Limb (tissue), 2 donors: ENCODE data around the gene ACAD11.
A peak's percentile ranks its signal among the peaks of the same experiment; 100 is the strongest.
"Not testable (repeated sequence)": the region's sequence is repeated elsewhere in the genome, so short reads cannot be mapped to it uniquely, and the experiment has no call there.

Experiments used
- DNase-seq, 2 donors: peaks; one replicate each; pipeline ENCODE4 v3.0.0-alpha.2; 2016; ENCODE audit errors: extremely low spot score in 2 of 2

ACAD11 gene

DNA sequence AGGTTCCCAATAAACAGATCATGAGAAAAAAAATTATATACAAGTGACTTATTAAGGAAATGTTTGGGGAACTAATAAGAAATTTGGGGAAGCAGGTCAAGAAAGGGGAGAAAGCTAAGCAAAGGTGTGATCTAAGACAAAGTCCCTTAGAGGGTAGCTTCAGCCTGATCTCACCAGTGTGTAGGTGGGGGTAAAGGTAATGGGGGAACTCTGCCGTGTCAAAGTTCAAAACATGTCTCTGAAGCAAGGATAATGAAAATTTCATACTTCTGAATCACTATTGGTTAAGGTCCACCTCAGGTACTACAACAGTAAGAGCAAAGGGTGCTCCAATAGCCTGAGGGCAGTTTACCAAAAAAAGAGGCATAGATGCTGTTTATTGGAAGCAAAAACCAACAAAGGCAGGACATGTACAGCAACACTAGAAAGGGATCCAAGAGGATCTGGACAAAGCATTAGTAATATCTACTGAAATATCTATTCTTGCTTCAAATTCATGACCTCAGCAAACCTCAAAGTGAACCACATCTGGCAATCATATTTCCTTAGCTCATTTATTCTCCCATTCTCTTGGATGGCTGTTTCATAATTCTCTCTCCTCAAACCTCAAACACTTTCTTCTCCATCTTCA is 6.9 kb downstream of the ACAD11 start:
- no peak for DNase-seq

DNA sequence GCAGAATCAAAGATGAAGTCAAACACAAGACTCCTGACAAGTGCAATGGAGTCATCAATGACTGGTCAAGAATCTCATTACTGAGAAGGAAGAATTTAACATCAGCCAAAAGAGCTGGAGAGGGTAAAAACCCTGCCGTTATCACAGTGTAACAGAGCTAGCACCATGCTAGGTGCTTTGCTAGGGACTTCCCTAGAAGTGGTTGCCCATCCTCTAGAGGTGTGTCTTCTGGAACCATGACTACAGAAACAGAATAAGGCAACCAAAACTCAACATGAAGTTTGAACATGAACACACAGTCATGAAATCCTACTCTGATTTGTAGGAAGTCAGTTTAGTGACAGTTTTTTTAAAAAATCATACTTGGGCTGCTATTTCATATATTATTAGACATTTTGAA is 9.5 kb downstream of the ACAD11 start:
- no peak for DNase-seq

DNA sequence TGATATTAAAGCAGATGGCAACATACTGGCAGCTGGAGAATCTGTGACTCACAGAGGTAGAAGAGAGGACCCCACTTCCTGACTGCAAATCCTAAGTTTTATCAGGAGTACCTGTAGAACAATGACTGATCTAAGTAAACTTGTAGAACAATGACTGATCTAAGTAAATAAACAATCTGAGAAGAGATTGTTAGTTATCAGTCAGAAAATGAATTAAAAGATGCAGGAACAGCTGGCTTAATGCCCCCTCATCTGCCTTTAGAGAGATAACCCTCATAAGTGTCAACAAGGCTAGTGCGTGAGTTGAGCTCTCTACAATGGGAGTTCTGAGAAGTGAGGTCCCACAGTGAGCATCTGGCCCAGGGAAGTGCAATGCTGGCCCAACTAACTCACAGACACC is 14.6 kb downstream of the ACAD11 start:
- no peak for DNase-seq

DNA sequence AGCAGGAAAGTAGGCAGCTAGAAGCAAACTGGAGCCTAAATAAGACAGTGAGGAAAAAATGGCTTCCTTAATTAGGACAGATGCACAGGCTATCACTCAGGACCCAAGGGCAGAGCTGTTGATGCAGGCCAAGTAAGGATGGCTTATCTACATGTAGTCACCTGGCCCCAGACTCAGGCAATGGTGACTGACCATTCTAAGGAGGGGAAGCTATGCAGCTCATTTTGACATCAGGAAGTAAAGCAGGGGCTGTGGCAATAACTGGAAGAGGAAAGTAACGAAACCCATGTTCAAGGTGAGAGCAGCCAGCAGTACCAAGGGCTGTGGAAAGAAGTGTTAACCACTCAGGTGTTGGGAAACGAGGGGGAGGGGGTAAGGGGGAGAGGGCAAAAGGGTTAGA is 16.2 kb downstream of the ACAD11 start:
- DNase-seq = no peak

DNA sequence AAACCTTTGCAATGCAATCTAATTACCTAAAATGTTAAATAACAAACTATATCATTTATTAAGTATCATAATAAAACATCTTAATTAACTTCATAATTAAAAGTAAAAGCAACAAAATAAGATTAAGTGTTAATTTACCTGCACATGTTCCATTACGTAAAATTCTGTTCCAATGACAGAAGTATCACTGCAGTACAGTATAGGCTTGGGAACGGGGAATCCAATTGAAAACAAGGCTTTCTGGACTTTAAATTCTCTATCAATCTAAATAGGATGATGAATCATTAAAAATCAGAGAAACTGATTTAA is 17.1 kb downstream of the ACAD11 start:
- DNase-seq = no peak

DNA sequence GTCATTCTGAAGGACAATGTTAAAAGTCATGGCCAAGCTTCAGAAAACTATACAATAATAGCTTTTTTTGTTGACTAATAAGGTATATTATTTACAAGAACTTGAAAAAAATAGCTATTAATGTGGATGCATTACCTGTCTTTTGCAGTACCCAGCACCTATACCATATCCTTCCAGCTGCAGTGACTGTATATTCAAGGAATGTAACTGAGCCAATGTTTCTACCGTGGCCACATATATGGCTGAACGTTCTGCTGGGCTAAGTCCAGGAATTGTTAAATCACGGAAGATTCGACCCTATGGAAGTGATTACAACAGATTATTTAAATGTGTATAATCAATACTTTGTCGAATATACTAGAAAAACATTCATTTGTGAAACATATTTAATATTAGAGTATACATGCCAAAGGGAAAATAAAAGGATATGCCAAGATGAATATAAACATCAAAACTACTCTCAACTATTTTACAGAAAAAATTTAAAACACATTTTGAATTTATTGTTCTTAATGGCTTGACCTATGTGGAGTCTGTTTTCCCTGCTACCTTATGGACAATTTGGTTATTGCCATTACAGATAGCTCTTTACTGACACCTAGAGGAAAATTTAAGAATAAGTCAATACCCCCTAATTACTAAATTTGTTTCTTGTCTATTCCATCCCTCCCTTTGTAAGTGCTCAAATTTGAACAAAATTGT is 17.6 kb downstream of the ACAD11 start:
- peak in 1 of 2 donors; percentile 79 for DNase-seq

DNA sequence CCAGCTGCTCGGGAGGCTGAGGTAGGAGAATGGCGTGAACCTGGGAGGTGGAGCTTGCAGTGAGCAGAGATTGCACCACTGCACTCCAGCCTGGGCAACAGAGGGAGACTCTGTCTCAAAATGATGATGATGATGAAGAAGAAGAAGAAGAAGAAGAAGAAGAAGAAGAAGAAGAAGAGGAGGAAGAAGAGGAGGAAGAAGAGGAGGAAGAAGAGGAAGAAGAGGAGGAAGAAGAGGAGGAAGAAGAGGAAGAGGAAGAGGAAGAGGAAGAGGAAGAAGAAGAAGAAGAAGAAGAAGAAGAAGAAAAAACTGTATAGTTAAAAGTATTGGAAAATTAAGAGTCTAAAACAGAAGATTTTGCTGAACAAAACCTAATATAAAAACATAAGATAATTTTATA is 18.2 kb downstream of the ACAD11 start:
- DNase-seq = not testable (repeated sequence)

DNA sequence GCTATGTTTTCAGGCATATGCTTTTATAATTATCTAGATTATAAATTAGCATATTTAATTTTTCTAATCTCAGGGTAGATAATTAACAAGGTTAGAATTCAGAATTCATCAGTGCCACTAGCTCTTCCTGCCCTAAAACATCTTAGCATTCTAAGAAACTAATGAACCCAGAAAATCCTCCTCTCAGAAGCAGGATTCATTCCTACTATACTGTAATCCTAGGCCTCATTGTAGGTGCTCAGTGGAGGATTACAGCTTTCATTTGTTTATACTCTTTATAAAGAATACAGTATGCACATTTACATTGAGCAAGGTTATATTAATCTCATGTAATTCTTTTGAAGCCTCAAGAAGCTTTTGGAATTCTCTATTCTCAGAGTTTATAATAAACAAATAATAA is 20.9 kb downstream of the ACAD11 start:
- no peak for DNase-seq

DNA sequence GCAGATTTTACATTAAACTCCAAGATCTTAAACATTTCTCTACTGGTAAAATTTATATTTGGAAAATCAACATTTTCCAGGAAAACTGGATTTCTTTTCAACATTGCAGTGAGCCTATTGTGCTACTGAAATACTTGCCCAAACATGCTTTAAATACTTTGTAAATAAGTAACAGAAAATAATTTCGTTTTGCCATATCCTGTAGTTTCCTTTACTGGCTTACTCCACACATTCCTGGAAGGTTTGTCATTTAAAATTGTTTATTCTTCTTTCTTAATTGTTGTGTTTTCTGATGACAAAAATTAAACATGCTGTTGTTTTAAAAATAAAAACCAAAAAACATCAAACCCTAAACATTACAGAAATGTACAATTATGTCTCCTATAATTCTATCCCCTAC is 22.0 kb downstream of the ACAD11 start:
- DNase-seq = no peak

DNA sequence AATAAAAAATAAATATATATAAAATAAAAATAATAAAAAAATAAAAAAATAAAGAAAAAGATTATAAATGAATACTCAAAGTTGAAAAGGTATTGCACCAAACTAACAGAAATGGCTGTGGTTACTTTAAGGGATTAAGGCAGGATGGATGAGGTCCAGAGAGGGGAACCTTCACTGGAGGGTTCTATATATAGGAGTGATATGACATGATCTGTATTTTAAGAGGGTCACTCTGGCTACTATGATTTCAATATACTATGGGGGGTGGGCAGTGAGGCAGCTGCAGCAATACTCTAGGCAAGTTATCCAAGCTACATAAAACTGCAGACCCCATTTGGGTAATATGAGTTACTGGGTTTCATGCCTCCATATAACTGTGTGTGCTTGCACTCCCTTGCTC is 24.6 kb downstream of the ACAD11 start:
- DNase-seq = no peak

DNA sequence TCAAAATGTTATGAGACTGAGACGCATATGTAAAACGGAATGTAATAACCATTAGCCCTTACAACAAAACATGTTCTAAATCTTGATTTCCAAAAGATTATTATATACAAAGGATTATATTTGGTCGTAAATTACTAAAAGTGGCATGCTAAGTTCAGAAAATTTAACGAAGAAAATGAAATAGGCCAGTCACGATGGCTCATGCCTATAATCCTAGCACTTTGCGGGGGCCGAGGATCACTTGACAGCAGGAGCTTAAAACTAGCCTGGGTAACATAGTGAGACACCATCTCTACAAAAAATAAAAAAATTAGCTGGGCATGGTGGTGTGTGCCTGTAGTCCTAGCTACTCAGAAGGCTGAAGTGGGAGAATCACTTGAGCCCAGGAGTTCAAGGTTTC is 29.0 kb downstream of the ACAD11 start:
- DNase-seq = no peak

DNA sequence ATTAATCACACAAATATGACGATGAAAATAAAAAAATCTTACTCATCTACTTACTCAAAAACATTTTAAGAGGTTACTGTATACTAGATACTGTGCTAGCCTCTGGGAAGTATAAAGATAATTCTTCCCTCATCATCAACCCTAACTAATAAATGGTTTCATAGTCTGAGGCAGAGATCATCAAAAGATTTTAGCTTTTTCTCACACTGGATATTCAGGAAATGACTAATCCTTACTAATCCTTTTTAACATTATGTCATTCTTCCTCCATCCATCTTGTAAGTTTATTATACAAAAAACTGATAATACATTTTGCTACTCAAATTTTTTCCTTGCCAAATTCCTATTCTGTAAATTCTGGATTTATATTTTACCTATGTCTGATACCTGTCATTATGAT is 29.7 kb downstream of the ACAD11 start:
- no peak for DNase-seq

DNA sequence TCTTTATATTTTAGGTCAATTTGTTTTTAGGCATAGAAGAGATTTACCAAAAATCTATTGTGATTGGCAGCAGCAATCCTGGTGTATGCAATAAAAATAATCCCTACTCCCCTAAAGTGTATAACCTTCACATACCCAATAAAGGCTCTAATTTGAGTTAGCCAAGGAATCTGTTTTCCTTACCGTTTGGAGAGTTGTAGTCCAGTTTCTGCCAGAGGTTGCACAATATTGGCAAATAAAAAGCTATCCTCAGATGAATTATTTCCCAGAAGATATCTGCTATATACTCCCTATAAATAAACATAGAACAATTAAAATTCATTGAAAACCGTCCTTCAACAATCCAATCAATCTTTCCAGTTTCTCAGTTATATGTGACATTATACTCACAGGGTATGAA is 31.5 kb downstream of the ACAD11 start:
- DNase-seq = no peak

DNA sequence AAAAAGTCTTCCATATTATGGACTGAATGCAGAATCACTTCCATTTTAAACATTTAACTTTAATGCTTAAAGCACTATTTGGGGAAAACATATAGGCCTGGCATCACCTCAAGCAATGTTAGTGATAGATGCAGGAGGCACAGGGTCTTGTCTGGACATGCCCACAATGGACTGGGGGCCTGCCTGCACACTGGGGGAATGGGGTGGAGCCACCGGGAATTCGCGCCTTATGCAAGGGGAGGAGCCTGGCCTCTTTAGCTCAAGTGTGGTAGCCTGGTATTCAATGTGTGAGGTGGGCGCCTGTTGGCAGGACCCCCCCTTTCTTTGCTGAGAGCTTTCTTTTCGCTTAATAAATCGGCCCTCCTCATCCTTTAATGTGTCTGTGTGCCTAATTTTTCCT is 32.7 kb downstream of the ACAD11 start:
- DNase-seq = no peak

DNA sequence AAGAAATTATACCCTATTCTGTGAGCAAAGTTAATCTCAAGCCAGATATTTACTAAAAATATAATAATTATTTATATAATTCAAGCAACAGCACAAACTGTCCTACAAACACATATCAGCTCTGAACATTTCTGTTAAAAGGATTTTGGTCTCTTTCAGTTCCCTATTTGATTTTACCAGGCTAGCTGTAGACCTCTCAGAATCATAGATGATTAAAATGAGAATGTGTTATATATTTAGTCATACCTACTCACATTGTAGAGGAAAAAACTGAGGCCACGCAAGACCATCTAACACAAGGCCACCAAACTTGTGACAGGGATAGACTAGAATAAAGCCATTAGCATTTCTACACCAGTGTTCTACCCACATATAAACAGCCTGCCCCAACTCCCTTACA is 34.0 kb downstream of the ACAD11 start:
- no peak for DNase-seq

DNA sequence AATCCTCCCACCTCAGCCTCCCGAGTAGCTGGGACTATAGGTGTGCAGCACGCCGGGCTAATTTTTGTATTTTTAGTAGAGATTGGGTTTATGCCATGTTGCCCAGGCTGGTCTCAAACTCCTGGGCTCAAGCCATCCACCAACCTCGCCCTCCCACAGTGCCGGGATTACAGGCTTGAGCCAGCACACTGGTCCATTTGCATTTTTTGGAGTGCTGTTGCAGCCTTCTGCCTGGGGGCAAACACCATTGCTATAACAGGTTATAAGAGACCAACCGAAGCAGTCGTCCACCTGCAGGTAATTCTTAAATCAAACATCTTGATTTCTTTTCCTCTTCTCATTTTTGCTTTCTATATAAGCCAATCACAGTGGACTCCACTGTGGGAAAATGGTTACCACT is 34.8 kb downstream of the ACAD11 start:
- no peak for DNase-seq

DNA sequence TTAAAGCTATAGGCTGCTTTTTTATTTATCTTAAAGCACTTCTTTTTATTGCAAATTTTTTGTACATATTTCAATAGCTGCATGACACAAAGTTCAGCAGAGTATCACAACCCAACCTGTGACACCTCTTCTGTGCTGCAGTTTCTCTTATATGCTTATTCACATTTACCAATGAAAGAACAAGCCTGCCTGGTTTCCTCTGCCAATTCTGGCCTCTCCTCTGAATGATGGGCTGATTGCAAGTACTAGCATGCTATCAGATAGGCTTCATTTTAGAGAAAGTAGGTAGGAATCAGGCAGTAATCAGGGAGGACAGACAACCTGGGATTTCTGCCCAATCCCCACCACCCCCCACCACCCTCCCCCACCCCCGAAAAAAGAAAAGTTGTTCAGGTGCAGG is 36.0 kb downstream of the ACAD11 start:
- no peak for DNase-seq

DNA sequence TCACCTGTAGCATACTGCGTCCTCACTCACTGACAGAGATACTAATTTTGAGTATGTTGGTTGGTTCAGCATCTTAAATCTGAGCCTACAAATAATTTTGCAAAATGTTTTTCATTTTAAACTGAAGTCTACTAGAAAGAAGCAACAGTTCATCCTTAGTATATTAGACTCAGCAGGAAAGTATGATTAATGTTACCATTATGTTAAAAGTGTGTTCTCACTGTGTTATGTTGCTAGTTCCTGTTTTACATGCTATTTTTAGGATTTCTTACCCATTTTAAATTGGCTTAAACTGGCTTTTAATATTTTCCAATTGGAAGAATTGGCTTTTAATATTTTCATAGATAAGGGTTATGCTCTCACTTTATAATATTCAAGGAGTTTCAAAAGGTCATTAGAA is 36.8 kb downstream of the ACAD11 start:
- no peak for DNase-seq

DNA sequence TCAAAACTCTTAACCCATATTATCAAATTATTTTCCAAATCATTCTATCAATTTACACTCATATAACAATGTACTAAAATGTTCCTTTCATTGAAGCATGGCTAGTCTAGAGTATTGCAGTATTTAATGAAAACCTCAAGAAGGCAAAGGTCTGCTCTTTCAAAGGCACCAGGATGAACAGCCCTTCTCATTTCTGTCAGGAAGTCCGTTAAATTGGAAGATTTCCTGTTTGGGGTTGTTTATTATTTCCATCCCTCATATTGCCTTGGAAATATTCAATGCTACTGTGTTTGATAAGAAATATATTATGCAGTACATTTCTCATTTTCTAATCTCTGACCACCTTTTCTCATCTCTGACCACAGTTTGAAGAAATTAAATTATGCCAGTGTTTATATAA is 37.5 kb downstream of the ACAD11 start:
- DNase-seq = no peak

DNA sequence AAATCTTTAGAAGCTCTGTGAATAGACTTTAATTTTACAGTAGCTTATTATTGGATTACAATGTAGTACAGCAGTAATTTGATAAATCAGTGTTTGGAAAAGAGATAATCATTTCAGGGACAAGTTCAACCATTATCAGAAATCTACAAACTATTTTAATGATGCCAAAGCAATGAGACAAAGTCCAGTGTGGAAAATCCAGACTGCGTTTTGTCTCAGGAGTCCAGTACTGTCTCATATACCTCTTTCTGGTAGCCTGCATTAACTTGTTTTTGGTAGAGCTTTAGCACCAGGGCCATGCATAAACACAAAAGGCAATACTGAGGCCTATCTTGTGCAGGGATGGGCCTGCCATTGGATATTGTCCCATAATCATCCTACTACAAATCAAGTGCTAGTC is 42.8 kb downstream of the ACAD11 start:
- no peak for DNase-seq

DNA sequence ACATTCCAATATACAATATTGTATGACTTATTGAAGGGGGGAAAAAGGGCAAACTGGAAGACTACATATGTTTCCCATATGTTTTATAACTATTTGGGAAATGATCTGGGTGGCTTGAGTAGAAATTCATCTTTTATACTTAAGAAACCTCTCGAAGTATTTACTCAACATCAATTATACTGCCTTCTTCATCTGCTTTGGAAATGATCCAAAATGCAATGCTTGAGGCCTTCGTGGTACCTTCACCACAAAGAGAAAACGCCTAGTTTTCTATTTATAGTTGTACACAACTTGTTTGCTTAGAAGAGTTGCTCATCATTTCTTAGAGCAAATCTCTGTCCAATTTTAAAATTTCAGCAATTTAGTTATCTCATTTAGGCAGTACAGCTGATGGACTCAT is 43.7 kb downstream of the ACAD11 start:
- DNase-seq = no peak

DNA sequence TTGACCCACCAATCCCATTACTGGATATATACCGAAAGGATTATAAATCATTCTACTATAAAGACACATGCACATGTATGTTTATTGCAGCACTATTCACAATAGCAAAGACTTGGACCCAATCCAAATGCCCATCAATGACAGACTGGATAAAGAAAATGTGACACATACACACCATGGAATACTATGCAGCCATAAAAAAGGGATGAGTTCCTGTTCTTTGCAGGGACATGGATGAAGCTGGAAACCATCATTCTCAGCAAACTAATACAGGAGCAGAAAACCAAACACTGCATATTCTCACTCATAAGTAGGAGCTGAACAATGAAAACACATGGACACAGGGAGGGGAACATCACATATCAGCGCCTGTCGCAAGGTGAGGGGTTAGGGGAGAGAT is 44.3 kb downstream of the ACAD11 start:
- DNase-seq = not testable (repeated sequence)

DNA sequence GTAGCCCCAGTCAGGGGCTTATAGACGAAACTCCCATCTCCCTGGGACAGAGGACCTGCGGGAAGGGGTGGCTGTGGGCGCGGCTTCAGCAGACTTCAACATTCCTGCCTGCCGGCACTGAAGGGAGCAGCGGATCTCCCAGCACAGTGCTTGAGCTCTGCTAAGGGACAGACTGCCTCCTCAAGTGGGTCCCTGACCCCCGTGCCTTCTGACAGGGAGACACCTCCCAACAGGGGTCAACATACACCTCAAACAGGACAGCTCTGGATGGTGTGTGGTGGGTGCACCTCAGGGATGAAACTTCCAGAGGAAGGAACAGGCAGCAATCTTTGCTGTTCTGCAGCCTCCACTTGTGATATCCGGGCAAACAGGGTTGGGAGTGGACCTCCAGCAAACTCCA is 53.0 kb downstream of the ACAD11 start:
- not testable (repeated sequence) for DNase-seq

DNA sequence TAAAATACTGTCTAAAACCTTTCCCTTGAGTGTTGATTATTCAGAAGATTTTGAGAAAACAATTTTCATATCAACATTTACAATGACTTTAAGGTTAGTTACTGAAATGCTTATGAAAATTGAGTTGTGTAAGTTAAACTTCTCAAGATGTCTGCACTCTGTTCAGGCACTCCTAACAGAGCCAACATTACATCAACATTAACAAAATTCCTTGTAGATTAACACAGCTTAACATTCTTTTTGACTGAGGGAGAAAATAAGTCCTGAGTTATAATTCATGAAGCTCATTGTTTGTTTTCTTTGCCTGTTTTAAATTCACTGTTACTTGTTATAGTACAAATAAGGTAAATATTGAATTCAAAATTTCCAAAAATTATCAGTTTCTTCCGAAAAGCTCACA is 53.5 kb downstream of the ACAD11 start:
- no peak for DNase-seq
